ENCODE results near the gene TAPBPL.
"Not testable (repeated sequence)": the region's sequence is repeated elsewhere in the genome, so short reads cannot be mapped to it uniquely, and the experiment has no call there.

The TAPBPL gene

GRCh38 chr12:6463858-6464257 lies 12.0 kb downstream of the TAPBPL start:
- no peak for DNase-seq

GRCh38 chr12:6464531-6464930 lies 12.7 kb downstream of the TAPBPL start:
- DNase-seq: no peak

- DNase-seq: no peak
Observed at GRCh38 chr12:6465467-6466183, 13.8 kb downstream of the TAPBPL start.

- no peak for DNase-seq
Observed at GRCh38 chr12:6466184-6466573, 14.3 kb downstream of the TAPBPL start.

GRCh38 chr12:6466751-6467150 lies 14.9 kb downstream of the TAPBPL start:
- not testable (repeated sequence) for DNase-seq

GRCh38 chr12:6467571-6468282 lies 15.9 kb downstream of the TAPBPL start:
- DNase-seq: not testable (repeated sequence)

- DNase-seq: no peak
Observed at GRCh38 chr12:6468283-6468575, 16.4 kb downstream of the TAPBPL start.

- no peak for DNase-seq
Observed at GRCh38 chr12:6469092-6469491, 17.2 kb downstream of the TAPBPL start.

- no peak for DNase-seq
Observed at GRCh38 chr12:6469609-6470374, 17.9 kb downstream of the TAPBPL start.

- peak; percentile 98 for DNase-seq
Observed at GRCh38 chr12:6470375-6471163, 18.7 kb downstream of the TAPBPL start, which contains the start of gene VAMP1. Gene VAMP1, minus strand, starts transcription at chr12:6470677. Its CDS starts 146 bp downstream, at chr12:6470531.

GRCh38 chr12:6471989-6472360 lies 20.1 kb downstream of the TAPBPL start:
- no peak for DNase-seq

GRCh38 chr12:6472491-6472890 lies 20.6 kb downstream of the TAPBPL start:
- no peak for DNase-seq

GRCh38 chr12:6475233-6475975 lies 23.6 kb downstream of the TAPBPL start:
- not testable (repeated sequence) for DNase-seq

- no peak for DNase-seq
Observed at GRCh38 chr12:6476489-6476888, 24.6 kb downstream of the TAPBPL start.

- not testable (repeated sequence) for DNase-seq
Observed at GRCh38 chr12:6477601-6478377, 25.9 kb downstream of the TAPBPL start.

- DNase-seq: no peak
Observed at GRCh38 chr12:6478416-6478815, 26.6 kb downstream of the TAPBPL start.

- no peak for DNase-seq
Observed at GRCh38 chr12:6488240-6488639, 36.4 kb downstream of the TAPBPL start.

GRCh38 chr12:6489449-6489848 lies 37.6 kb downstream of the TAPBPL start:
- DNase-seq: no peak

- DNase-seq: not testable (repeated sequence)
Observed at GRCh38 chr12:6490673-6491072, 38.8 kb downstream of the TAPBPL start.

- peak; percentile 97 for DNase-seq
Observed at GRCh38 chr12:6492838-6493496, 41.1 kb downstream of the TAPBPL start, which contains the start of gene MRPL51. Gene MRPL51, minus strand, starts transcription at chr12:6493262. Its CDS starts 126 bp downstream, at chr12:6493136.

Data from stimulated activated naive CD4-positive, alpha-beta T cell treated with Interleukin-2 at 50 U/mL for 16 hours (primary cell).